AG08396 (cell line): Measurements from ENCODE around the gene LRIT3.
"Not testable (repeated sequence)": the region's sequence is repeated elsewhere in the genome, so short reads cannot be mapped to it uniquely, and the experiment has no call there.

Experiments used
- DNase-seq: peaks from one replicate; pipeline ENCODE4 v3.0.0; 2012; ENCODE audit warnings: low spot score, mixed read lengths

The LRIT3 gene

GRCh38 chr4:109850601-109851000 lies 2.7 kb downstream of the LRIT3 start:
- DNase-seq: no peak

- DNase-seq: not testable (repeated sequence)
Observed at GRCh38 chr4:109859426-109860300, 11.8 kb downstream of the LRIT3 start.

GRCh38 chr4:109861271-109861670 lies 13.4 kb downstream of the LRIT3 start:
- no peak for DNase-seq

GRCh38 chr4:109861916-109862511 lies 14.1 kb downstream of the LRIT3 start:
- no peak for DNase-seq

- no peak for DNase-seq
Observed at GRCh38 chr4:109864134-109864533, 16.2 kb downstream of the LRIT3 start.

GRCh38 chr4:109870061-109870460 lies 22.2 kb downstream of the LRIT3 start:
- no peak for DNase-seq

- DNase-seq: no peak
Observed at GRCh38 chr4:109872065-109872464, 24.2 kb downstream of the LRIT3 start.

- no peak for DNase-seq
Observed at GRCh38 chr4:109872950-109873656, 25.2 kb downstream of the LRIT3 start.

- no peak for DNase-seq
Observed at GRCh38 chr4:109873791-109874514, 26.0 kb downstream of the LRIT3 start.

- no peak for DNase-seq
Observed at GRCh38 chr4:109875106-109875505, 27.2 kb downstream of the LRIT3 start.

- not testable (repeated sequence) for DNase-seq
Observed at GRCh38 chr4:109875553-109875952, 27.6 kb downstream of the LRIT3 start.

- DNase-seq: no peak
Observed at GRCh38 chr4:109876634-109877265, 28.8 kb downstream of the LRIT3 start.

- DNase-seq: no peak
Observed at GRCh38 chr4:109877400-109877799, 29.5 kb downstream of the LRIT3 start.

GRCh38 chr4:109878355-109878754 lies 30.4 kb downstream of the LRIT3 start:
- no peak for DNase-seq

GRCh38 chr4:109879081-109879480 lies 31.2 kb downstream of the LRIT3 start:
- no peak for DNase-seq

GRCh38 chr4:109879636-109880314 lies 31.9 kb downstream of the LRIT3 start:
- DNase-seq: no peak

- no peak for DNase-seq
Observed at GRCh38 chr4:109886303-109886702, 38.4 kb downstream of the LRIT3 start.

- DNase-seq: no peak
Observed at GRCh38 chr4:109887071-109887470, 39.2 kb downstream of the LRIT3 start.

- DNase-seq: no peak
Observed at GRCh38 chr4:109890076-109890475, 42.2 kb downstream of the LRIT3 start.

- DNase-seq: no peak
Observed at GRCh38 chr4:109902559-109903251, 54.8 kb downstream of the LRIT3 start.

- no peak for DNase-seq
Observed at GRCh38 chr4:109908731-109909130, 60.8 kb downstream of the LRIT3 start.
